IMR-90 (cell line): ENCODE measurements around the gene MCTP1. TPM values are rescaled to one million over a fixed set of nuclear protein-coding genes. Genes with fewer than 3 reads are reported as not detected.

Experiments
- ATAC-seq: fragments of 200-7000 bp; cut with Tn5 transposase; 2 replicates; pipeline ENCODE4 v1.9.1; 2020; ENCODE audit warnings: low read depth, mild to moderate bottlenecking, moderate library complexity
- BruUV-seq: library from RNA; stranded (reverse); fragments of 400-500 nt; replicated peaks from 2 replicates; lab custom pipeline; 2021; lab: Mats Ljungman, UMichigan
- CTCF ChIA-PET: fragments of 300-600 bp; formaldehyde crosslinking; extraction: SDS; loops from one replicate; lab custom pipeline; 2021; ENCODE audit warnings: antibody characterized with exemption; lab: Yijun Ruan, JAX
- POLR2A ChIA-PET: fragments of 300-600 bp; sonication (Branson Sonifier 250); formaldehyde crosslinking; loops from one replicate; lab custom pipeline; 2022; ENCODE audit warnings: antibody characterized with exemption; ENCODE audit not compliant: unreplicated experiment; lab: Charles Lee
- DNase-seq: peaks from one replicate; pipeline ENCODE4 v3.0.0; 2013
- H2AFZ ChIP-seq: replicated peaks from 2 replicates; pipeline ENCODE3; 2013; ENCODE audit warnings: low read length, mild to moderate bottlenecking; ENCODE audit not compliant: poor library complexity
- H2AK5ac ChIP-seq: 2 replicates; pipeline ENCODE4 v1.6.1; 2013; ENCODE audit warnings: low read depth, low read length, inconsistent platforms
- H2AK9ac ChIP-seq: replicated peaks from 2 replicates; pipeline ENCODE3; 2013; ENCODE audit warnings: mild to moderate bottlenecking, low read depth, low read length, moderate library complexity; ENCODE audit not compliant: poor library complexity
- H2BK120ac ChIP-seq: 2 replicates; pipeline ENCODE4 v1.6.1; 2013; ENCODE audit warnings: low read depth, low read length, inconsistent platforms
- H2BK15ac ChIP-seq: 3 replicates; pipeline ENCODE4 v1.6.1; 2013; ENCODE audit warnings: low read depth, low read length, inconsistent platforms
- H2BK20ac ChIP-seq: 2 replicates; pipeline ENCODE4 v1.6.1; 2013; ENCODE audit warnings: low read depth, mild to moderate bottlenecking, inconsistent platforms, low read length, moderate library complexity
- H2BK5ac ChIP-seq: 2 replicates; pipeline ENCODE4 v1.6.1; 2013; ENCODE audit warnings: mild to moderate bottlenecking, low read depth, low read length, inconsistent platforms; ENCODE audit not compliant: poor library complexity, severe bottlenecking
- H3K14ac ChIP-seq: replicated peaks from 2 replicates; pipeline ENCODE4 v1.6.1; 2013; ENCODE audit warnings: low read depth, low read length, inconsistent platforms
- H3K18ac ChIP-seq: 2 replicates; pipeline ENCODE4 v1.6.1; 2013; ENCODE audit warnings: low read depth, low read length, control low read depth
- H3K23ac ChIP-seq: 2 replicates; pipeline ENCODE4 v1.6.1; 2013; ENCODE audit warnings: low read depth, low read length, inconsistent platforms
- H3K27ac ChIP-seq: 2 replicates; pipeline ENCODE4 v1.5.1; 2013; ENCODE audit warnings: mild to moderate bottlenecking, control low read depth, low read length; ENCODE audit not compliant: insufficient read depth
- H3K27me3 ChIP-seq: 2 replicates; pipeline ENCODE4 v1.6.1; 2013; ENCODE audit warnings: low read length; ENCODE audit not compliant: control insufficient read depth, insufficient read depth
- H3K36me3 ChIP-seq: 2 replicates; pipeline ENCODE4 v1.6.1; 2013; ENCODE audit warnings: low read length, mixed read lengths; ENCODE audit not compliant: control insufficient read depth, insufficient read depth
- H3K4ac ChIP-seq: 2 replicates; pipeline ENCODE4 v1.6.1; 2013; ENCODE audit warnings: low read depth, low read length, inconsistent platforms
- H3K4me1 ChIP-seq: 2 replicates; pipeline ENCODE4 v1.6.1; 2013; ENCODE audit warnings: low read length, mixed read lengths; ENCODE audit not compliant: control insufficient read depth, insufficient read depth
- H3K4me2 ChIP-seq: 2 replicates; pipeline ENCODE4 v1.6.1; 2013; ENCODE audit warnings: low read depth, mild to moderate bottlenecking, control low read depth, low read length, moderate library complexity
- H3K4me3 ChIP-seq: 2 replicates; pipeline ENCODE4 v1.5.1; 2013; ENCODE audit warnings: low read depth, mild to moderate bottlenecking, control low read depth, low read length, moderate library complexity; ENCODE audit not compliant: insufficient read depth
- H3K56ac ChIP-seq: 2 replicates; pipeline ENCODE4 v1.6.1; 2013; ENCODE audit warnings: low read length, inconsistent platforms; ENCODE audit not compliant: insufficient read depth; ENCODE audit errors: extremely low read depth
- H3K79me1 ChIP-seq, 2 experiments: 2 replicates each; pipeline ENCODE4 v1.6.1; 2013; ENCODE audit warnings: low read length in 2 of 2, inconsistent platforms in 1 of 2, low read depth in 1 of 2
- H3K9ac ChIP-seq: 2 replicates; pipeline ENCODE4 v1.6.1; 2013; ENCODE audit warnings: low read depth, low read length, control low read depth
- H3K9me1 ChIP-seq: 2 replicates; pipeline ENCODE4 v1.6.1; 2013; ENCODE audit warnings: low read length, inconsistent platforms; ENCODE audit not compliant: insufficient read depth
- H3K9me3 ChIP-seq: 2 replicates; pipeline ENCODE4 v1.6.1; 2013; ENCODE audit warnings: low read length; ENCODE audit not compliant: control insufficient read depth, insufficient read depth
- H4K20me1 ChIP-seq: 2 replicates; pipeline ENCODE4 v1.6.1; 2013; ENCODE audit warnings: low read length, inconsistent platforms; ENCODE audit not compliant: insufficient read depth
- H4K5ac ChIP-seq: 2 replicates; pipeline ENCODE4 v1.6.1; 2013; ENCODE audit warnings: mild to moderate bottlenecking, low read depth, low read length, control low read depth
- H4K8ac ChIP-seq, 2 experiments: 2 replicates each; pipeline ENCODE4 v1.6.1; 2013; ENCODE audit warnings: low read depth in 2 of 2, low read length in 2 of 2, control low read depth in 1 of 2, inconsistent platforms in 1 of 2
- H4K91ac ChIP-seq: 2 replicates; pipeline ENCODE4 v1.6.1; 2013; ENCODE audit warnings: low read depth, low read length, inconsistent platforms; ENCODE audit not compliant: insufficient read depth
- CHD1 ChIP-seq: IDR thresholded peaks from 2 replicates; pipeline ENCODE4 v1.6.1; 2012; ENCODE audit warnings: low read depth, low read length, improper control_type of control experiment
- MAZ ChIP-seq: IDR thresholded peaks from 2 replicates; pipeline ENCODE4 v1.6.1; 2012; ENCODE audit warnings: low read depth, mild to moderate bottlenecking, low read length, improper control_type of control experiment, moderate library complexity, borderline replicate concordance
- POLR2A ChIP-seq: IDR thresholded peaks from 2 replicates; pipeline ENCODE4 v1.6.1; 2012; ENCODE audit warnings: mild to moderate bottlenecking, low read depth, low read length
- RAD21 ChIP-seq: IDR thresholded peaks from 2 replicates; pipeline ENCODE4 v1.6.1; 2012; ENCODE audit warnings: low read length, improper control_type of control experiment
- whole genome bisulfite sequencing, 2 experiments: methylation state at CpG; one replicate each; pipeline versions ENCODE4 v1.1.5 to v1.1.7; 2013; ENCODE audit warnings: missing lambda C conversion rate in 2 of 2; ENCODE audit not compliant: insufficient read length in 1 of 2; ENCODE audit errors: extremely low coverage in 2 of 2; 5-methylcytosine and 5-hydroxymethylcytosine counted together
- dilution Hi-C: fragments of 300-500 bp; cut with HindIII; formaldehyde crosslinking; loops from one replicate; pipeline ENCODE4 v1.14.3; 2018; ENCODE audit warnings: low sequenced_read_pairs; ENCODE audit not compliant: unreplicated experiment
- in situ Hi-C: fragments of 300-500 bp; cut with MboI; formaldehyde crosslinking; loops from 3 replicates; pipeline ENCODE4 v1.14.3; 2019; ENCODE audit warnings: low sequenced_read_pairs, inconsistent platforms, mixed read lengths
- intact Hi-C: fragments of 100-400 bp; cut with micrococcal nuclease; formaldehyde crosslinking; loops from 2 replicates; pipeline ENCODE4 v1.10.0; 2022
- polyA plus RNA-seq, 3 experiments: library from polyadenylated mRNA; depleted of rRNA; stranded (reverse); fragments of >200 nt; gene quantifications; 2 replicates each; pipeline ENCODE4 v1.2.3, GENCODE V29; 2012; ENCODE audit warnings: low replicate concordance in 1 of 3
- total RNA-seq: library from RNA; depleted of rRNA; stranded (reverse); fragments of >200 nt; gene quantifications from 2 replicates; pipeline ENCODE4 v1.2.3, GENCODE V29; 2012
- TF ChIP-seq, protein P1 (sequence below): fragments of 150-350 bp; IDR thresholded peaks from 2 replicates; pipeline ENCODE4 v1.6.1; 2016; ENCODE audit warnings: low read depth, mild to moderate bottlenecking, low read length, moderate library complexity, borderline replicate concordance

Gene MCTP1
- total and polyA plus RNA-seq, 2 of the 4 experiments (the other 2 are of a cell fraction) = 0.21 TPM; not detected in 1

DNA sequence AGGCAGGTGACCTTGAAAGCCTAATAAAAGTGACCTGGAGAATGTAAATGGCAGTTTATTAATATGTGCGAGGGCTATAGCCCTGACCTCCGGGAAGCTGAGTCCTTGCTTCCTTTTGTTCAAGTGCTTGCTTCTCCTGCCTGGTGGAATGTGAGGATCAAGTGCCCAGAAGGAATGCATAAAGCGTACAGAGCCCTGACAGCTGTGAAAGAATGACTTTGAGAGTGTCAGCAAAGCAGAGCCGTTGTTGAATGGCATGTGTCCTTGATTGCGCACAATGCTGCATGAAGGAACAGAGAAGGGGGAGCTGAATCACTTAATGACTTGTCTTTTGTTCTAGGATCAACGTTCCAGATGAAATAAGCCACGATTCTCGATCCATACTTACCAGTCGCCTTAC is 533.4 kb downstream of the MCTP1 start:
- H3K27ac ChIP-seq = no peak overlapping the region
- H3K4me2 ChIP-seq = no peak overlapping the region
- in situ Hi-C loops = no loop called here
- H3K14ac ChIP-seq = no peak overlapping the region
- no peak overlapping the region for H3K23ac ChIP-seq
- H2AFZ ChIP-seq = no peak overlapping the region
- peaks cover 5% of the 10 kb centered on the region for H3K27me3 ChIP-seq
- no TSS peak for BruUV-seq
- no peak overlapping the region for H2BK120ac ChIP-seq
- no peak for ATAC-seq
- CTCF ChIA-PET = interaction anchor here (1.1 kb wide), 1 partner anchor 14 kb away, joined by 4 read pairs; no protein-coding TSS in a partner anchor
- H2BK20ac ChIP-seq = no peak overlapping the region
- POLR2A ChIA-PET = no interaction called here
- no peak overlapping the region for H4K5ac ChIP-seq
- H3K4me1 ChIP-seq = no peaks in the 10 kb centered on the region
- TF ChIP-seq CHD1 (no peak), RAD21 (no peak), POLR2A (no peak), MAZ (no peak)
- TF ChIP-seq, protein P1, sequence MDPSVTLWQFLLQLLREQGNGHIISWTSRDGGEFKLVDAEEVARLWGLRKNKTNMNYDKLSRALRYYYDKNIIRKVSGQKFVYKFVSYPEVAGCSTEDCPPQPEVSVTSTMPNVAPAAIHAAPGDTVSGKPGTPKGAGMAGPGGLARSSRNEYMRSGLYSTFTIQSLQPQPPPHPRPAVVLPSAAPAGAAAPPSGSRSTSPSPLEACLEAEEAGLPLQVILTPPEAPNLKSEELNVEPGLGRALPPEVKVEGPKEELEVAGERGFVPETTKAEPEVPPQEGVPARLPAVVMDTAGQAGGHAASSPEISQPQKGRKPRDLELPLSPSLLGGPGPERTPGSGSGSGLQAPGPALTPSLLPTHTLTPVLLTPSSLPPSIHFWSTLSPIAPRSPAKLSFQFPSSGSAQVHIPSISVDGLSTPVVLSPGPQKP = no peak
- no peak overlapping the region for H3K4me3 ChIP-seq
- 50% methylated on average over 1 of the region's 9 CpGs; no CpG with 5 or more reads in 1 of the 2 experiments for WGBS, 2 experiments
- no peak overlapping the region for H4K91ac ChIP-seq
- no peak overlapping the region for H2AK5ac ChIP-seq
- H3K9me3 ChIP-seq = no peaks in the 10 kb centered on the region
- no peaks in the 10 kb centered on the region for H3K9me1 ChIP-seq
- no peak overlapping the region for H3K18ac ChIP-seq
- H2BK5ac ChIP-seq = no peak overlapping the region
- DNase-seq = no peak
- H4K8ac ChIP-seq = no peak overlapping the region
- dilution Hi-C loops = no loop called here
- H3K9ac ChIP-seq = no peak overlapping the region
- intact Hi-C loops = no loop called here
- no peak overlapping the region for H2AK9ac ChIP-seq
- H4K20me1 ChIP-seq = no peaks in the 10 kb centered on the region
- no peaks in the 10 kb centered on the region for H3K36me3 ChIP-seq
- H3K4ac ChIP-seq = no peak overlapping the region
- H2BK15ac ChIP-seq = no peak overlapping the region
- no peak overlapping the region for H3K56ac ChIP-seq
- H3K79me1 ChIP-seq = no peaks in the 10 kb centered on the region
